Karpas-422 (cell line): ENCODE results near the gene CERS1. TPM values are rescaled to one million over a fixed set of nuclear protein-coding genes. Genes with fewer than 3 reads are reported as not detected.
A peak's percentile ranks its signal among the peaks of the same experiment; 100 is the strongest.

Experiments
- DNase-seq: peaks from one replicate; pipeline ENCODE4 v3.0.0-alpha.2; 2015
- H2AFZ ChIP-seq: fragments of 200-600 bp; sonication (generic); 2 replicates; pipeline ENCODE4 v1.6.1; 2014; ENCODE audit warnings: antibody characterized with exemption, low read length, mixed read lengths
- H3K27ac ChIP-seq: fragments of 200-600 bp; sonication (generic); 2 replicates; pipeline ENCODE4 v1.5.1; 2014; ENCODE audit warnings: mild to moderate bottlenecking, low read length, moderate library complexity
- H3K27me3 ChIP-seq: fragments of 200-600 bp; sonication (generic); 2 replicates; pipeline ENCODE4 v1.6.1; 2014; ENCODE audit warnings: low read length, mixed read lengths
- H3K36me3 ChIP-seq: fragments of 200-600 bp; sonication (generic); 2 replicates; pipeline ENCODE4 v1.6.1; 2014; ENCODE audit warnings: low read length, mixed read lengths; ENCODE audit not compliant: insufficient read depth
- H3K4me1 ChIP-seq: fragments of 200-600 bp; sonication (generic); 2 replicates; pipeline ENCODE4 v1.6.1; 2014; ENCODE audit warnings: mild to moderate bottlenecking, low read length, mixed read lengths
- H3K4me2 ChIP-seq: fragments of 200-600 bp; sonication (generic); 2 replicates; pipeline ENCODE4 v1.6.1; 2014; ENCODE audit warnings: low read length, low read depth, mild to moderate bottlenecking; ENCODE audit not compliant: poor library complexity, severe bottlenecking
- H3K4me3 ChIP-seq: fragments of 200-600 bp; sonication (generic); 2 replicates; pipeline ENCODE4 v1.5.1; 2014; ENCODE audit warnings: mild to moderate bottlenecking, antibody characterized with exemption, low read length, mixed read lengths
- H3K79me2 ChIP-seq: fragments of 200-600 bp; sonication (generic); 2 replicates; pipeline ENCODE4 v1.6.1; 2014; ENCODE audit warnings: mild to moderate bottlenecking, low read length, mixed read lengths
- H3K9ac ChIP-seq: fragments of 200-600 bp; sonication (generic); 2 replicates; pipeline ENCODE4 v1.6.0; 2014; ENCODE audit warnings: low read length
- H3K9me2 ChIP-seq: fragments of 200-600 bp; sonication (generic), shearing (Covaris generic); replicated peaks from 2 replicates; pipeline ENCODE4 v1.6.0; 2014; ENCODE audit warnings: mild to moderate bottlenecking, low read length, moderate library complexity; ENCODE audit not compliant: insufficient read depth
- H3K9me3 ChIP-seq: fragments of 300-700, 200-600 bp; sonication (generic); 2 replicates; pipeline ENCODE4 v1.6.1; 2014; ENCODE audit warnings: low read length, mixed read lengths
- H4K20me1 ChIP-seq: fragments of 200-600 bp; sonication (generic); 2 replicates; pipeline ENCODE4 v1.6.1; 2014; ENCODE audit warnings: mild to moderate bottlenecking, antibody characterized with exemption, low read length, low read depth; ENCODE audit not compliant: insufficient read depth
- total RNA-seq: library from RNA; depleted of rRNA; stranded (reverse); fragments of >200 nt; shearing (Covaris generic); gene quantifications from 2 replicates; pipeline ENCODE4 v1.2.3, GENCODE V29; 2014; ENCODE audit warnings: low replicate concordance; rRNA removed

Gene CERS1
- total RNA-seq: not detected in 2 replicates

- no peaks in the 10 kb centered on the region for H3K4me1 ChIP-seq
- no peak within 1 kb of the TSS for H3K27ac ChIP-seq
- no peaks in the 10 kb centered on the region for H3K27me3 ChIP-seq
- H3K9ac ChIP-seq: no peak within 1 kb of the TSS
- no peaks in the 10 kb centered on the region for H4K20me1 ChIP-seq
- H2AFZ ChIP-seq: no peak within 1 kb of the TSS
- no peaks in the 10 kb centered on the region for H3K9me2 ChIP-seq
- no peaks in the 10 kb centered on the region for H3K36me3 ChIP-seq
- no peak within 1 kb of the TSS for H3K4me2 ChIP-seq
- no peaks in the 10 kb centered on the region for H3K9me3 ChIP-seq
- no peak for DNase-seq
- no peak within 1 kb of the TSS for H3K4me3 ChIP-seq
- H3K79me2 ChIP-seq: no peaks in the 10 kb centered on the region
Observed at GRCh38 chr19:18895824-18896341, at the start of gene CERS1. Gene CERS1, minus strand, starts transcription at chr19:18896158. Its CDS starts 86 bp downstream, at chr19:18896072.

- H2AFZ ChIP-seq: no peak overlapping the region
- DNase-seq: no peak
- H3K36me3 ChIP-seq: no peaks in the 10 kb centered on the region
- peaks cover 14% of the 10 kb centered on the region for H3K4me1 ChIP-seq
- no peak overlapping the region for H3K9ac ChIP-seq
- no peaks in the 10 kb centered on the region for H3K9me3 ChIP-seq
- no peak overlapping the region for H3K4me3 ChIP-seq
- H4K20me1 ChIP-seq: no peaks in the 10 kb centered on the region
- no peaks in the 10 kb centered on the region for H3K9me2 ChIP-seq
- no peak overlapping the region for H3K4me2 ChIP-seq
- H3K79me2 ChIP-seq: no peaks in the 10 kb centered on the region
- H3K27me3 ChIP-seq: no peaks in the 10 kb centered on the region
- H3K27ac ChIP-seq: no peak overlapping the region
Observed at GRCh38 chr19:18945297-18945696, 49.3 kb upstream of the CERS1 start.

- no peaks in the 10 kb centered on the region for H3K27me3 ChIP-seq
- H3K4me2 ChIP-seq: no peak overlapping the region
- H3K36me3 ChIP-seq: no peaks in the 10 kb centered on the region
- no peak overlapping the region for H3K4me3 ChIP-seq
- H3K4me1 ChIP-seq: peaks cover 18% of the 10 kb centered on the region
- no peak overlapping the region for H3K9ac ChIP-seq
- H3K9me3 ChIP-seq: no peaks in the 10 kb centered on the region
- DNase-seq: no peak
- no peaks in the 10 kb centered on the region for H3K9me2 ChIP-seq
- no peak overlapping the region for H2AFZ ChIP-seq
- H3K27ac ChIP-seq: no peak overlapping the region
- no peaks in the 10 kb centered on the region for H3K79me2 ChIP-seq
- H4K20me1 ChIP-seq: no peaks in the 10 kb centered on the region
Observed at GRCh38 chr19:18943465-18943864, 47.5 kb upstream of the CERS1 start.

GRCh38 chr19:18942692-18943091 is 46.7 kb upstream of the CERS1 start:
- Histone ChIP-seq H2AFZ (no peak overlapping the region), H3K79me2 (no peaks in the 10 kb centered on the region), H3K9me2 (no peaks in the 10 kb centered on the region), H3K9me3 (no peaks in the 10 kb centered on the region), H3K27me3 (no peaks in the 10 kb centered on the region), H3K4me3 (no peak overlapping the region), H3K27ac (no peak overlapping the region), H3K36me3 (no peaks in the 10 kb centered on the region), H4K20me1 (no peaks in the 10 kb centered on the region), H3K4me2 (no peak overlapping the region), H3K4me1 (peaks cover 18% of the 10 kb centered on the region), H3K9ac (no peak overlapping the region)
- no peak for DNase-seq

DNA sequence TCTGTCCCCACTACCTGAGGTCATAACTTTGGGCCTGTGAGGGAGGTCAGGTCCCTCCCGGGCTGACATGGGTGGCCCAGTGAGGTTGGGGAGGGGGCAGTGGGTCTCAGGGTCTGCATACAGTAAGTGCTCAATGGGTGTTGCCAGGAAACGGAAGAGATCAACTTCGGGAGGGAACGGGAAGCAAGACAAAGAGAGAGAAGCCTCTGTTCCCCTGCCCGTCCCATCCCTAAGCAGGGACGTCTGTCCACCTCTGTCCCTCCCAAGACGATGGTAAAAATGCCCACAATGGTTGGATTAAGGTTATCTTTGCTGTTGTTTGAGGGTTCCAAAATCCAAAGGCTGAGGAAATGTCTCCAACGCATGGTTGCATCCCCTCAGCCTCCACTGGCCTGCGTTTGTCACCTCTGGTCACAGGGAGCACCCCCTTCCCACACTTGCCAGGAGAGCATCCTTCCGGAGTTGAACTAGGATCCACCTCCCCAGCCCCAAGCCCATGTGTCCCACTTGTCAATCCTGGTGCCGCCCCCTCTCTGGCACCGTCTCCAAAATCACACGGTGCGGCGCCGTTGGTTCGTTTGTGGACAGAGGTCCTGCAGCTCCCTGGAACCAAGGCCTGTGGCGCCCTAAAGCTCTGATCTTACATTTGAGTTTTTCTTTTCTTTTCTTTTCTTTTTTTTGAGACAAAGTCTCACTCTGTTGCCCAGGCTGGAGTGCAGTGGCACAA is 45.8 kb upstream of the CERS1 start:
- H3K4me2 ChIP-seq: no peak overlapping the region
- H4K20me1 ChIP-seq: no peaks in the 10 kb centered on the region
- H3K36me3 ChIP-seq: no peaks in the 10 kb centered on the region
- H3K4me1 ChIP-seq: peaks cover 14% of the 10 kb centered on the region
- H3K9me3 ChIP-seq: no peaks in the 10 kb centered on the region
- no peak overlapping the region for H3K9ac ChIP-seq
- no peaks in the 10 kb centered on the region for H3K27me3 ChIP-seq
- no peak overlapping the region for H3K4me3 ChIP-seq
- no peaks in the 10 kb centered on the region for H3K79me2 ChIP-seq
- H3K27ac ChIP-seq: no peak overlapping the region
- H2AFZ ChIP-seq: no peak overlapping the region
- DNase-seq: no peak
- H3K9me2 ChIP-seq: no peaks in the 10 kb centered on the region

- H3K9me2 ChIP-seq: no peaks in the 10 kb centered on the region
- peak within 1 kb of the TSS; percentile 47 for H3K9ac ChIP-seq
- H3K79me2 ChIP-seq: no peaks in the 10 kb centered on the region
- peak within 1 kb of the TSS; percentile 41; the same call in 1 of the 2 replicates for H3K4me3 ChIP-seq
- H4K20me1 ChIP-seq: no peaks in the 10 kb centered on the region
- DNase-seq: peak; percentile 88
- no peaks in the 10 kb centered on the region for H3K36me3 ChIP-seq
- peaks cover 10% of the 10 kb centered on the region for H3K4me1 ChIP-seq
- no peaks in the 10 kb centered on the region for H3K27me3 ChIP-seq
- no peak within 1 kb of the TSS for H3K27ac ChIP-seq
- H2AFZ ChIP-seq: no peak within 1 kb of the TSS
- peak within 1 kb of the TSS; percentile 42 for H3K4me2 ChIP-seq
- no peaks in the 10 kb centered on the region for H3K9me3 ChIP-seq
Observed at GRCh38 chr19:18940769-18941627, 45.0 kb upstream of the CERS1 start, which contains the start of gene HOMER3. Gene HOMER3, minus strand, starts transcription at chr19:18941217. Its CDS starts 2,235 bp downstream, at chr19:18938982.

- Histone ChIP-seq H2AFZ (no peak overlapping the region), H3K9me2 (no peaks in the 10 kb centered on the region), H4K20me1 (no peaks in the 10 kb centered on the region), H3K4me2 (peak overlapping the region; percentile 42), H3K4me3 (peak overlapping the region; percentile 41; the same call in 1 of the 2 replicates), H3K9me3 (no peaks in the 10 kb centered on the region), H3K79me2 (no peaks in the 10 kb centered on the region), H3K36me3 (no peaks in the 10 kb centered on the region), H3K27me3 (no peaks in the 10 kb centered on the region), H3K27ac (no peak overlapping the region), H3K9ac (0 out of 2 replicates have a peak overlapping the region, but pooled peaks have one; percentile 47), H3K4me1 (peaks cover 10% of the 10 kb centered on the region)
- no peak for DNase-seq
Observed at GRCh38 chr19:18939922-18940768, 44.2 kb upstream of the CERS1 start.
